NCI-H2081 (cell line): ENCODE data around the gene ARHGEF19.
"Not testable (repeated sequence)": the region's sequence is repeated elsewhere in the genome, so short reads cannot be mapped to it uniquely, and the experiment has no call there.

Source experiments
- DNase-seq, 2 experiments: peaks; one replicate each; lab custom pipeline; 2025; lab: John Stamatoyannopoulos, UW

Gene ARHGEF19

DNA sequence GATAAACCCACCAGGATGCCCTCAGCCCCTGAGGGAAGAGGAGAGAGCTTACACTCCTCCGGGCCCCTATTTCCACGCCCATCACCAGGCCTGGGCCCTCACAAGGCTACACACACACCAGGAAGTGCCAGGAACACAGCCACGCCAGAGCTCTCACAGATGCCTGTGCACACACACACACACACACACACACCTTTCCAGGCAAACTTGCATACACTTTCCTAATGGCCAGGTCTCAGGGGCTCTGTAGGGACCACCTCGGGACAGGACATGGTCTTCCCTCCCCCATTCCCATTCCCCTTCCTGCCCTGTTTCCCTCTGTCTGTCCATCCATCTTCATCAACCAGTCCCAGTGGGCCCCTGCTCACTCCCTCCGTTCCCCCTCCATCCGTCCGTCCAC lies 46.9 kb downstream of the ARHGEF19 start:
- no peak for DNase-seq

DNA sequence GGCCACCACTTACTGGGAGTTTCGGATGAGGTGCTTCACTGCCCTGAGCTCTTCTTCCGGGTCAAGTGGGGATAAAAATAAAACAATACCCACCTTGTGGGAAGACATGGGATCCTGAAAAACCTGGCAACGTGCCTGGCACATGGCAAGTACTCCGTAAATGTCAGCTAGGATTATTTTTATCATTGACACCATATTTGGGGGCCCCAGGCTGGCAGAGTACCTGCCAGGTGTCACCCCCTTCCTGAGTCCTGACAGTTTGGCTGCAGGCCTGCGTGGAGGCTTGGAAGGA lies 47.4 kb downstream of the ARHGEF19 start:
- no peak for DNase-seq

DNA sequence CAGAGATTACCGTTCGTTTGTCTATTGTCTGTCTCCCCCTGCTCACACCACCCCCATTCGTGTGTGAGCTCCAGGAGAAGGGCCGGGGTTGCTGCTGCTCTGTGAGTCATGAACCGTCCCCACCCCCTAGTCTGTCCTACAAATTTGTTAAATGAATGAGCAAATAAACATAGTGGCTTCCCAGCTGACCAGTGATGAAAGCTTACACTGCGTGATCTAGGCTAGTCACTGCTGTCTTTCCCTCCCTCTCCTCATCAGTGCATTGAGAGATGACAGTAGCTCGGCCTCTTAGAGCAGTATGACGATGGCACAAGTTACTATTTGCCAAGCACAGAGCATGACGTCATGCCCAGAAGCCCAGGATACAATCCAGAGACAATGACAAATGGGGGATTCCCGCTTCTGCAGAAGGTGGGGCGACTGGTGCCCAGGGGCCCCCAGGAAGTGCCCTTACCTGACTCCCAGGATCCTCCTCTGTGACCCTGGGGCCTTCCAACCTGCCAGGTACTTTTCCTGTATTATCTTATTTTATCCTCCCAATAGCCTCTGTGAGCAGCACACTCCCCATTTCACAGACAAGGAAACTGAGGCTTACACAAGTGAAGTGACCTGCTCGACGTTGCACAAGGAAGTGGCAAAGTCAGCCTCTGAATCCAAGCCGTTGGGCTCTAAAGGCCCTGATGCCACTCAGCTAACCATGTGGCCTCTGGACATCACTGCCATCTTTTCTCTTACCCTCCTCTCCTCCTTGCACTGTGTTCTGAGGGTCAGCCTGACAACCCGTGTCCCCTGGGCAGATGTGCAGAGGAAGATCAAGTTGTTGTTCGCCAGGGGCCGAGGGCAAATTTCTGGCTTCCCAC lies 48.0 kb downstream of the ARHGEF19 start:
- DNase-seq, result peak; percentile 66 to 84

DNA sequence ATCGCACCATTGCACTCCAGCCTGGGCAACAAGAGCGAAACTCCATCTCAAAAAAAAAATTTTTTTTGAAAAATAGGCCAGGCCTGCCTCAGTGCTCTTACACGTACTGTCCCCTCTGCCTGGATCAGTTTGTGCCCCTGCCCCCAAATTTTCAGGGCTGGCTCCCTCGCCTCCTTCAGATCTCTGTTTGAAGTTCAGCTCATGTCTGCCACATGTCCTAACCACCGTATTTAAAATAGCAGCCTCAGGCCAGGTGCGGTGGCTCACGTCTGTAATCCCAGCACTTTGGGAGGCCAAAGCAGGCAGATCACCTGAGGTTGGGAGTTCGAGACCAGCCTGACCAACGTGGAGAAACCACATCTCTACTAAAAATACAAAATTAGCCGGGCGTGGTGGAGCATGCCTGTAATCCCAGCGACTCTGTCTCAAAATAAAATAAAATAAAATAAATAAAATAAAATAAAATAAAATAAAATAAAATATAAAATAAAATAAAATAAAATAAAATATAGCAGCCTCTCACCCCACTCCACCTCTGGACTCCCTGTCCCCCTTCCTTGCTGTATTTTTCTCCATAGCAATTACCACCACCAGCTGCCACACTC lies 48.7 kb downstream of the ARHGEF19 start:
- not testable (repeated sequence) for DNase-seq

DNA sequence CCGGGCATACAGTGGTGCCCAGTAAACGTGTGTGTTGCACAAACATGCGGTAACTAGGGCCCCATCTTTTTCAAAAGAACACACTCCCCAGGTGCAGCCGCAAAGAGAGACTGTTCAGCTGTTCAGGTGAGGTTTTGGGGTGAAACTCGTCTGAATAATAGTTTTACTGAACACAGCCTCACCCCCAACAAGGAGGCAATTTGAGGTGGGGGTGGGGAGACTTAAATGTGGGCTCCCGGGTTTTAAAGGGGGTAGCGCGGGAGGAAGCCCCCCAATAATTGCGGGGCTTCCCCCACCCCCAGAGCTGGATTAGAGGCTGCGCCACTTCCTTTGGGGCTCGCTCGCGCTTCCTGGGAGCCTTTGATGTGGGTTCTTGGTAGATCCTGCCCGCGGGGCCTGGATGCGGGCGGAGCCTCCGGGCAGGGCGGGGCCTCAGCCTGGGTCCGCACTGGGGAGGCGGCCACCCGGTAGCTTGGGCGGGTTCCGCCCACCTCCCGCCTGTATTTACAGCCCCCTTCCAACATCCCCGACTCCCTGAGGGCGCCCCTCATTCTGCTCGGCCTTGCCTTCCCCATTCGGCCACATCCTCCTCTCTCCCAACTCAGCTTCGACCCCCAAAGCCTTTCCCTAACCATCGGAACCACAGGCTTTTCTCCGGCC lies 50.2 kb downstream of the ARHGEF19 start:
- DNase-seq, result no peak

DNA sequence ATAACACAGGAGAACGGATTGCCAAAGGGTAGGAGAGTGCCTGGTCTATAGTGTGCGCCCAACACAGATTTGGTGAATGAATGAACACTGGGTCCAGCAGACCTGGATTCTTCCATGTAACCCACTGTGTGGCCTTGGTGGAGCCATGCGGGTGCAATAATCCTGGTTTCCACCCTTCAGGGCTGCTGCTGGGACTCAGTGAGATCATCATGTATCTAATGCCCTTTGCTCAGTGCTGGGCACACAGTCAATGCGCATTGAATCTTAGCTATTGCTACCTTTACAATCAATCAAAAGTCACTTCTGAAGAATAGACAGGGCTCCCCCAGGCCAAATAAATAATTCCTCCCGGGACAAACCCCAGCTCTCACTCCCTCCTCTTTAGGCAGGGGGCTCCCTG lies 50.7 kb downstream of the ARHGEF19 start:
- DNase-seq, result no peak

DNA sequence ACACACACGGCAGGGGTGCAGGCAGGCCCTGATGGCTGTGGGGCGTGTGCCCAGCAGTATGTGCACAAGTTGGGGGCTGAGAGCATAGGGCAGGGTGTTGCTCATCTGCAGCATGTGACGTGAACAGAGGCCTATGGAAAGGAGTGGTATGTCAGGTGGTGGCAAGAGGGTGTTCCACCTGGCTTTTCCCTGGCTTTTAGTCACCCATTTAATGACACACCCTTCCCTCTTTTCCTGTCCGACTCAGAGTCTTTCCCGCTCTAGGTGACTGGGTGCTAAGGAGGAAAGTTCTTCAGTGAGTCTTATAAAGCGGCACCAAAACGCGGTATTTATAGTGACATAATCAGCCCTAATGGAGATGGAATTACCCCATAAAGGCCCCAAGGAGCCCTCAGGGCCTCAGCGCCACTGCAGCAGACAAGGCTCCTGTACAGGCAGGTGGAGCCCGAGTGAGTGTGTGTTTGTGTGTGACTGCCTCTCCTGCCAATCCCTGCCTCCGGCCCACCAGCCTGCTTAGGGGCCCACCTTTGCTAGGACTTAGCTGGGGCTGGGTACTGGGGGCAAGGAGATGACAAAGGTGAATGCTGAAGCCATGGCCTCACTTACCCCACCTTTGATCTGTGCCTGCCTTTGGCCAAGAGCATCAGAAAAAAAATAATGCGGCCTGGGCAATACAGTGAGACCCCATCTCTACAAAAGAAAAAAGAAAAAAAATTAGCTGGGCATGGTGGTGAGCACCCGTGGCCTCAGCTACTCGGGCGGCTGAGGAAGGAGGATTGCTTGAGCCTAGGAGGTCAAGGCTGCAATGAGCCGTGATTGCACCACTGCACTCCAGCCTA lies 53.2 kb downstream of the ARHGEF19 start:
- DNase-seq, result no peak

DNA sequence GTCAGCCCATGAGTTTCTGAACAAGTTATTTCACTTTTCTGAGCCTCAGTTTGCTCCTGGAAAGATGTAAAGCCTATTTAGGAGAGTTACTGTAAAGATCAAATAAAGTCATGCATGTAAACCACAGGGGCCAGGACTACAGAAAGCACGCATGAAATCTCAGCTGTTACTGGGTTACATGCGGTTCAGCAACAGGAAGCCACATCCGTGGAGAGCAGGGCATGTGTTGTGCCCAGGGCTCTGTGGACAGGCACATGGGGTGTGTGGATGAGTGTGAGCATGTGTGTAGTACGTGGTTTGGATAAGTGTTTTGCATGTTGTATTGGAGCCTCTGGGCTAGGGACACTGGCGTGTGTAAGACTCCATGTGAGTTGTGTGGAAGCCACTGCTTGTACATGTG lies 54.4 kb downstream of the ARHGEF19 start:
- DNase-seq, result no peak

DNA sequence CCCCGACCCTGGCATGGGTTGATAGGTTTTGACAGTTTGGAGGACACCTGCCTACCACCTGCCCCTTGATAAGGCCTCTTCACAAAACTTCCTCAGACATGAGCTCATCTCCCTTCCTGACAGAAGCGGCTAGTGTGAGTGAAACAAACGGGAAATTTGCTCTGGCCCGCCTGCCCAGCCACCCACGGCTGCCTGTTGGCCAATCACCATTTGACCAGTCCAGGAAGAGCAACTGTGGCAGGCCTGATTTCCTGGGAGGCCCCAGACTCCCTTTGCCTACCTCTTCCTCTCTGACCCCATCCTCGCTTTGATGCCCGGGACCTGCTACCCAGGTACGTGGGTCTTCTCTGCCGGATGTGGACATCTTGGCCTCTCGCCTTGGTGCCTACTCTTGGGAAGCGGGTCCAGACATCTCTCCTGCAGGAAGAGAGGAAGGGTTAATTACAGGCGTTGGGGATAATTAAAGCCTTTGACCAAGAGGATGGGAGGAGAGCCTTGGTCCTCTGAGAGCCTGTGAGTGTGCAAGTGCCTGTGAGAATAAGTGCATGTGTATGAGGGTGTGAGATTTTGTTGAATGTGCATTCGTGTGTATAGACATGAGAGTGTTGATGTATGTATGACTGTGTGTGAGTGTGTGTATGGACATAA lies 55.5 kb downstream of the ARHGEF19 start:
- DNase-seq, result no peak

DNA sequence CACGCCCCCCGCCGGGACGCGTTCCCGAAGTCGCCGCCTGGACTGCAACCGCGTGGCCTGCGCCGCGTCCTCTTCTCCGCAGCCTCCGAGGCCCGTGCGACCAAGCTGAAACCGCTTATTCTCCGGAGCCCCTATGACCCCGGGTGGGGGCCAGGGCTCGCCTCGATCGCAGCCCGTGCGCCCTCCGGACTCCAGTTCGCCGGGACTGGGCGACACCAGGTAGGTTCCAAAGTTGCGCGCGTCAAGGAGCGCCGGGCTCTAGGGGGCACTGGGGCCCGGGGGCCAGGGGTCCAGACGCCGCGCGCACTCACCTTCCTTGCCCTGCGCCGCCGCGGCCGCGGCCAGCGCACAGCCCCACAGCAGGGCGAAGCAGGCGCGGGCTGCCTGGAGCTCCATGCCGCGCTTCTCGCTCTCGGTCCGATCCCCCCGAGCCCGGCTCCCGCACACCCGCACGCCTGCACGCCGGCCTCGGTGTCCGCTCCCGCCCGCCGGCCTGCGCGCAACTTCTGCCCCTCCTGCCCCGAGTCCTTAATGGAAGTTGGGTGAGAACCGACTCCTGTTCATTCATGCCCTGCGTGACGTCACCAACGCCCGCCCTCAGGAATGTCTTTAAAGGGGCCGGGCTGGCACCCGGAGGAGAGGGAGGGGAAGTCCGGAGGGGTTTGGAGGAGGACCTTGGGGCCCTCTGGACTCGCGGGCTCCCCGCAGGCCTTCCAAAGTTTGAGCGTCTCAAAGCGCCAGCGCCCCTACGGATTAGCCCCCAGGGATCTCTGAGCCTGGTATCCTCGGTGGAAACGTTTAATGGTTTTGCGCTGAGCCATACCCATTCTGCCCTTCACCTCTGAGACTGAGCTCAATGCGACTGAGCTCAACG lies 56.7 kb downstream of the ARHGEF19 start, which contains the start of gene EPHA2:
TSS of gene EPHA2 (minus strand) at position 533 of the 874 bp plus-strand sequence. CDS start at position 396, 137 bp downstream.
- no peak for DNase-seq

DNA sequence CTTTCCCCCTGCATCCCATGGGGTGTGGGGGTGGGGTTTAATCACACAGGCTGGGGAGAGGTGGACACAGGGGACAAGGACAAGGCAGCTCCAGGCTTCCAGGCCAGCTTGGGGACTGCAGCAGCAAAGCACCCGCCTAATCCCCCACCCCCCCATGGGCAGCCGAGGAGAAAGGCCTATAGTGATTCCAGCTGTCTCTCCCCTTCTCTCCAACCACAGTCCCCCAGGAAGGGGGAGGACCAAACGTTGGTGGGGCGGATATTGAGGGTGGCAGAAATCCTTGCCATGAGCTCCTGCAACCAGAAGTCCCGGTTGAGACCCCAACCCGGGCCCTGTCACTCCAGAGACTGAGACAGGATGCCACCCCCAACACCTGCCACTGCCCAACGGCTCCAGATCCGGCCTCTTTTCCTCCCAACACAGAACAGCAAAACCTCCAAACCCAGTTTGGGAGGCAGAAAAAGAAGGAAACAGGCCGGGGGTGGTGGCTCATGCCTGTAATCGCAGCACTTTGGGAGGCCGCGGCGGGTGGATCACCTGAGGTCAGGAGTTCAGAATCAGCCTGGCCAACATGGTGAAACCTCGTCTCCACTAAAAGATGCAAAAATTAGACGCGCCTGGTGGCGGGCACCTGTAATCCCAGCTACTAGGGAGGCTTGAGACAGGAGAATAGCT lies 58.3 kb downstream of the ARHGEF19 start:
- no peak for DNase-seq

DNA sequence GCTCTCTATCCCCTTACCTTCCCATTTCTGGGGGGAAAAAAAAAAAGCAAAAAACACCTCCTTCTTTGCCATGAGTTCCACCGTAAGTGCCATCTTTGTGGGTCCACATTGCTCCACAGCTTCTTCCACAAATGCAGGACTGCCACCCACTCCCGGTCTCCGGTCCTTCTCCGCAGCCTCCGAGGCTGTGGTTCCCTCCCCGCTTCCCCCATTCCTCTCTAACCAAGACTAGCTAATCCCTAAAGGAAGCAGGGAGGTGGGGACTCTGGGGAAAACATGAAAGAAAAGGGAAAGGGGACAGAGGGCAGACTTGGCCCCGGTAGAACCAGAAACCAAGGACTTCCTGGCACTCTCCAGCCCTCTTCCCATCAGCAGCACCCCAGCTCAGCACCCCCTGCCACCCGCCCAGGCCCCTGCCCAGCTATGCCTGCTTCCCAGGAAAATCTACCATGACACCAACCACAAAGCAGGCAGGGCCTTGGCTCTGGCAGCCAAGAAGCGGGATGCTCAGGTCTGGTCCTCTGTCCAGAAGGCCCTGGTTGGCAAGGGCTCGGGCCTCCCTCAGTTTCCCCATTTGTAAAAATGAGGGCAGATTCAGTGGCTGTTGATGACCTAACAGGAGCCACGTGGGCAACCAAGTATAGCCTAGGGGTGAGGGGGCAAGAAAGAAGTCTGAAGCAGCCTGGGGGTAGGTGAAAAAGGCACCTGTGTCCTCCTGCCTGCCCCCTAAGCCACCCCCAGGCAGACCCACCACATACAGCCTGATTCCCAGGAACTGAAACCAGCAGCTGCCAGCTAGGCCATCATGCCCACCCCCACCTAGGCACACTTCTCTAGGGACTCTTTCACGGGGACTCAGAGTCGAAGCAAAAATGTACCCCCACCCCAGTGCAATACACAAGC lies 59.1 kb downstream of the ARHGEF19 start:
- no peak for DNase-seq

DNA sequence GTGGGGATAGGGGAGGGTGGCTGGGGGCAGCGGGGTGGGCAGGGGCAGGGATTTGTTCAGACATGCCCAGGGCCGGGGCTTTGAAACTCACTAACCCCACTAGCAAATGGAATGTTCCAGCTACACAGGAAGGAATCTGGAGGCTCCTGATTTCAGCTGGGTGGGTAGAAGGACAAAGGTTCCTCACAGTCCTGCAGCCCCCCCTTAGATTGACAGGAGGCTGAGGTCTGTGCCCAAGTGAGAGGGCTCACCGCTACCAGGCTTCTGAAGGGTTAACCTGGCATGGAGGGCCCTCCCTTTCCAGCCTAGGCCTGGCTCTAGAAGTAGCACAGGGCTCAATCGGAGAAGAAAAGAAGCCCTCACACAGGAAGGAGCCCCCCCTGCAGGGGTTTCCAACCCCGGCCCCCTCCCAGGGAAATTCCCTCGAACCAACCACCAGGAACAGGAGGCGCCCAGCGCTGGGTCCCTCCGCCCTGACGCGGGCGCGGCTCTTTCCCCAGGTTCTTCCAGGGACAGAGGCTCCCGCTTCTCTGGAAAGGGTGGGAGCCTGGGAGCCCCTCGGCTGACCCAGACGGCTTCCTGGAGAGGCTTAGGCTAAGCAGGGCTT lies 59.9 kb downstream of the ARHGEF19 start:
- no peak for DNase-seq

DNA sequence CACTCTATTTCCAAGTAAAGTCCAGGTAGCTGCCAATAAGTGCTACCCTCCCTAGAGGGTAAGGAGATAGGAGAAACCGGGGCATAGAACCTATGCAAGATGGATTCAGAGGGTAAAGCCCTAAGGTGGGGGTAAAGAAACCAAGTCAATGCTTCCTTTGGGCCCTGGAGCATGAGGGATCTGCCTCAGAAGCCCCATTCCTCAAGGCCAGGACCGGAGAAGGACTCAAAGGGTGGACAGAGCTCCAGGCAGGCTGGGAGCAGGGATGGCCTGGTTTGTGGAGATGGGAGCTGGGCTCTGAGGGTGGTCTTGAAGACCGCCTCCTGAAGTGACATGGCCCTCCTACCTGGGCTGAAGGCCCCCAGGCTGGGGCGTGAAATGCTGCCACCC lies 60.5 kb downstream of the ARHGEF19 start:
- no peak for DNase-seq

DNA sequence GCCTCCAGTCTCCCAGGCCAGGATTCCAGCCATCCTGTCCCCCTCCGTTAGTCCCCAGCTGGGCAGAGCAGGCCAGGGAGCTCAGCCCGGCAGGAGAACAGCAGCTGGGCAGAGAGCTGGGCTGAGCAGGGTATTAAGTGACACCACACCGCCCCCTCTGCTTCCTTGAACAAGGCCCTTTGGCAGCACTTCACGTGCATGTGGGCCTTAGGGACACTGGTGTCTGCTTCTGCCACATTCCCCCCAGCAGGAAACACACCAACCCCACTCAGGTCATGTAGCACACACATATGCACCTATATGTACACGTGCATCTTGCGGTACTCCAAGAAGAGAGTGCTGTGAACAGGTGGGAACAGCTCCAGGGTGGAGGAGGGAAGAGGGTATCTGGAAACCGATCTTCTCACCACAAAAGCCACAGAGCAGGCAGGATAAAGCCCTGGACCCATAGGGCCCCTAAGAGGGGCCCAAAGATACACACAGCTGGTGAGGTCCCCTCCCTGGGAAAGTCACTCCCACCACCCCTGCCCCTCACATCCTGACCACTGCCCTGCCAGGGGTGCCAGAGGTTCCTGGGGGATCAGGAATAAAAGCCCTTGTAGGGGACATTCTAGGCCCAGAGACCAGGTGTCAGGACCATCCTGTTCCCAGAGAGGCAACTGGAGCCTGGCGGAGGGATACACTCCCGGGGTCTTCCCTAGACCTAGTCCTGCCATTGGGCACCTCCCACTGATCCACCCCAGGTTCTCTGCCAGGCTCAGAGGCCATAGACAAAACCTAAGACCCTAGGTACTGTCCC lies 61.1 kb downstream of the ARHGEF19 start:
- no peak for DNase-seq

DNA sequence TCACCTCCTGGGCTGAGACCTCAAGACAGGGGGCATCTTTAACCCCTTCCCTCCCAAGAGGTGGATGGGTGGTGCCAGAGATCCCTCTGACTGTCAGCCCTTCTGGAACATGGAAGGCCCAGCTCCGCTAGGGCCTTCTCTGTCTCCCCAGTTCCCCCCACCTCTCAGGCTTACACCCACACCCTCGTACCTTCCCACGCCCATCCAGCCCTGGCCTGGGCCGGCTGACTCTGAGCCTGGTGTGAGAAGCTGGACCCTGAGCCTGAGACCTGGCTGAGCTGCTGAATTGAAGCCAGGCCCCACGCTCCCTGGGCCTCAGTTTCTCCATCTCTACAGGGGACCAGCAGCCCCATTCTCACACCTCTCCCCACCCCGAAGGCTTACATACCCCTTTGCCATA lies 61.9 kb downstream of the ARHGEF19 start:
- DNase-seq, result no peak

DNA sequence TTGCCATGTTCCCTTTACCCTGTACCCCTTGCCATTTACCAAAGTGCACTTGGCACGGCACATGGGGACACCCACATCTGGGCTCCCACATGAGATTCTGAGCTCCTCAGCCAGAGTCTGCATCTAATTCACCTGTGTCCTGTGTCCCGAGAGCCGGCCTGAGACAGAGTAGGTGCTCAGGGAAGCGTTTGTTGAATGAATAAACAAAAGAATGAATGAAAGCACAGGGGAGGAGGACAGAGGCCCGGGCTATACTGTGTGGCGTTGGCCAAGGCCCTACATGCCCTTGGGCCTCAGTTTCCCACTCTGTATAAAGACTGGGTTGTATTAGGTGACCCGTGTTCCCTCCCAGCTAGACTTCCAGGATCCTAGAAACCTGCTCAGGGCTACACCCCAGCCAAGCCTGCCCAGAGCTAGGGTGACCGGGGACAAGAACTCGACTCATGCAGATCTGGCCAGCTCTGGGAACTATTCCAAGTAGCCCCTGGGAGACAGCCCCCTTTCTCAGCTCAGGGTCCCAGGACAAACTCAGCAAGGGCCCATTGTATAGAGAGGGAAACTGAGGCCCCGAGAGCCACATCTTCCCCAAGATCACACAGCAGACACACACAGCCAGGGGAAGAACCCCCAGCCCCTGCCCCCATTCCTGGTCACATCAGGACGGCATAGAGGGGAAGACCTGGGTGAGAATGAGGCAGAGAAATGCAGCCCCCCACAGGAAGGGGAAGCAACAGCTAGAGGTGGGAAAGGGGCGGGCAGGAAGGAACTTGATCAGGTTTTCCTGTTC lies 62.6 kb downstream of the ARHGEF19 start:
- no peak for DNase-seq
